HG03575 (cell line): ENCODE results near the gene PLPPR4.
"Not testable (repeated sequence)": the region's sequence is repeated elsewhere in the genome, so short reads cannot be mapped to it uniquely, and the experiment has no call there.

Source experiments
- ATAC-seq: cut with Tn5 transposase; IDR thresholded peaks from one replicate; pipeline ENCODE4 v1.9.1; 2021; ENCODE audit not compliant: unreplicated experiment, insufficient number of reproducible peaks, low FRiP score; ENCODE audit errors: extremely low read depth

PLPPR4 gene

DNA sequence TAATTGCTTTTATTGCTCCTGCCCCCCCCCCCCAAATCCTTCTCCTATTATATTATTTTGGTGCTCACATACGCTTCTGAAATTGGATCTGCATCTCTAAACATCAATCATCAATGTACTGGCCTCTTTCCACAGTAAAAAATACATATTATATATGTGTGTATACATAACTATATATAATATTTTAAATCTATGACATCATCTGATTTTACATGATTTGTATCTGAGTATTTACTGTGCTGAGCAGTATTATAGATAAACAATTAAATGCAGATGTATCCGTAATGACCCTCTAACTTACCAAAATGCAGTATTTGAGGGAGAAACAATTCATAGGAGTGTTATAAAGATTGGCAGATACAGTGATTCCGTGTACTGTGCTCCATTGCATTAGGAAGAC lies 832 bp downstream of the PLPPR4 start:
- no peak for ATAC-seq

DNA sequence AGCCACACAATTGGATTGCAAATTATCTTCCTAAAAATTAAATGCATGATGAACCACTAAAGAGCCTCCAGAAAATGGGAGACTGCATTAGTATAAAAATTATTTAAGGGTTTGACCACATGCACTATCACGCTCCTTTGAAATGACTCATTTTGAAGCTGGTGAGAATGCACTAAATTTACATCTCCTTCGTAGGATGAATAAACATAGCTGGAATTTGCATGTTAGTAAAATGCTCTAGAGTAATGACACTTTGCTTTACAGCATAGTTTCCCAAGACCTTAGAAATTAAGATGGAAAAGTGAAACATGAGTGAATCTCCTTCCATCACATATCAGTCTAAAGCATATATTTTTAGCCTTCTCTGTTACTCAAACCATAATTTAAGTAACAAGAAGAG lies 2.4 kb downstream of the PLPPR4 start:
- ATAC-seq, result no peak

DNA sequence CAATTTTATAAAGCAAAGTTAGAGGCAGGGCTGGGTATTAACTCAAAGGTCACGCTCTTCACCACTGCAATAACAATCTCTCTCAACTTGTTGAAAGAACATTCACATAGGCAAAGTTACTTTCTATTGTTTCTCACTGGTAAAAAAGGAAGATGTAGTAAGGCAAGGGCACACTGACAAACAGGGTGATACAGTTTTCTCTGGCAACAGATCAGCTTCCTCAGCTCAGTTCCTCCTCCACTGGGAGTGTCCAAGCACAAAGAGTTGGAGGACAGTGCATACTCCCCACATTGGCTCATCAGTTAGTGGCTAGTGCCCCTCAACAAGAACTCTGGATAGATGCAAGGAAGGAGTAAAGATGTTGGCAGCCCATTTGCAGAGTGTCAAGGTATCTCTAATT lies 3.7 kb downstream of the PLPPR4 start:
- ATAC-seq, result no peak

DNA sequence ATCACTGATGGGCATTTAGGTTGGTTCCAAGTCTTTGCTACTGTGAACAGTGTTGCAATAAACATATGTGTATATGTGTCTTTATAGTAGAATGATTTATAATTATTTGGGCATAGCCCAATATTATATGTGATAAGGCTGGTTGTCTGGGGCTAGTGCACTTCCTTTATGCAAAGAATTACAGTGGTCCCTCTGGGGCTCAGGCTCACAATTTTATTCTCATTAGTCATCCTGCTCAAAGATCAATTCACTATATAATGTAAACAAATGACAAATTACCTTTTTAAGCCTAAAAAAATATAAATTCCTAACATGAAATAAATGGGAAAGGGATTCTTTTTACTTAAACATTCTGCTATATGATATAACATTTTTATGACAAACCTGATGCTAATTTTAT lies 5.0 kb downstream of the PLPPR4 start:
- ATAC-seq, result no peak

DNA sequence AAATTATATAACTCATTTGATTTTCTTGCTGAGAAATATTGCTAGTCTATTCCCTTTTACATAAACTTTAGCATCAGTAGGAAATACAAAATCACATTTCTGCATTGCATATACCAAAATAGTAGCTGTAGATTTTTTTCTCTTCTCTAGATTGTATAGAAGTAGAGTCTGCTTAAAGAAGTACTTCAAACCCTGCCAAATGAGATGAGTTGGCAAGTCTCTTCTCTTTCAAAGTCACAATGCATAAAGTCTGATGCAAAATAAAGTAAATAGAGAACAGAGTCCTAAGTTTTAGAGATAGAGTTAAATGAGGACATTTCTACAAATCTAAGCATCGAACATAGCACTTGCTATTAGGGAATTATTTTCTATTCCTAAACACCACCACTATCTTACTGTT lies 6.4 kb downstream of the PLPPR4 start:
- ATAC-seq, result no peak

DNA sequence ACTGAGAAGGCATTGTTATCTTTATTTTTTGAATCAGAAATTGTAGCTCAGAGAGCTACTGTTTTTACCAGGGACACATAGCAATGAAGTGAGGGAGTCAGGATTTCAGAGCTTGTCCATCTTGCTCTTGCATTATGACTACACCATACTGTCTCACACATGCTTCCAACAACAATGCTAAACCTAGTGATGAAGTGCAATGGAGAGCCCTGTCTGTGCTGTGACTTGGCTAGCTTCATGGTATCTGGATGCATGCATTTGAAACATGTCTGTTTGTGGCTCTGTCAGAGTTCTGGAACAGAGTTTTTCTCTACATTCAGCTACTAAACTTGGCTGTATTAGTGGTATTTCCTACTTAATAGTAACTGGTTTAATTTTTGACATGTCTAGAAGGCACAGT lies 7.0 kb downstream of the PLPPR4 start:
- ATAC-seq, result no peak

DNA sequence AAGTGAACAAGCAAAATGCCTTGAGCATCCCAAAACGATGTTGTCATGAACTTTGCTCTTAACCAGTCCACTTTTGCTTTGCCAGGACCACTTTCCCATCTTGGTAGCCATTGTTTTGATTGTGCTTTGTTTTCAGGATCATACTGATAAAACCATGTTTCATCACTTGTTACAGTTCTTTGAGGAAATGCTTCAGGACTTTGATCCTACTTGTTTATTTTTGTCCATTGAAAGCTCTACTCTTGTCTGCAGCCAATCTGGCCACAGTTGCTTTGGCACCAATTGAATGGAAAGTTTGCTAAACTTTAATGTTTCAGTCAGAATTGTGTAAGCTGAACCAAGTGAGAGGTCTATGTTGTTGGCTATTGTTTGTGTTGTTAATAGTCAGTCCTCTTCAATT lies 12.8 kb downstream of the PLPPR4 start:
- ATAC-seq, result no peak

DNA sequence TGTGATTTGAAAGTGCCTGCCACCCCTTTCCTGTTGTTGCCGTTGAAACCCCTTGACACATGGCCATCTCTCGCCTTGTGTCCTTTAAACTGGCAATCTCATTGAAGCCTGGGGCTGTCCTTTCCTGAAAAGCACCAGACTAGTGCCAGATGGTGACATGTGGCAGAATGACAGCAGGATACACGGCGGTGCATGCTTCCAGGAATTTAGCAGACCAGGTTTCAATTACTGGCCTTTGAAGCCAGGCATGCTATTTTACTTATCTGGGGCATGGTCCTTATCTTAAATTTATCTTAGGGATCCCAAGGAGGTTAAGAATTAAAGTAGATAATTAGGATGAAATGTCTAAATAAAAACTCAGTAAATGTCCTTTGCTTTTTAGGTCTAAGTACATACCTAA lies 15.2 kb downstream of the PLPPR4 start:
- ATAC-seq, result no peak

DNA sequence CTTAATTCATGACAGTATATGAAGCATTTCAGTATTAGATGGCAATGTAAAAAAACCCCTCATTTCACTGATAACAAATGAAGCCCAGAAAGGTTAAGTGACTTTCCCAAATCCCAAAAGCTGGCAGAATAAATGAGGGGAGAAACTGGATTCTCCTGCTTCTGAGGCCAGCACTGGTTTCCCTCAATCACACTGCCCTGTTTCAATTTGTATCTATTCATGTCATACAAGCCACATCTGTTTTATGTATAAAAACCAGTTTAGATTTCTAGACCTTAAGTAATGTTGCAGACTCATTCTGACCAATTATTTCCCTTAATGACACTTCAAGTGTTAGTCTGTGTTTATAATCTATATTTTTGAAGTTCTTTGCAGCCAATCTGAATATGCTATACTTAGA lies 16.8 kb downstream of the PLPPR4 start:
- ATAC-seq, result no peak

DNA sequence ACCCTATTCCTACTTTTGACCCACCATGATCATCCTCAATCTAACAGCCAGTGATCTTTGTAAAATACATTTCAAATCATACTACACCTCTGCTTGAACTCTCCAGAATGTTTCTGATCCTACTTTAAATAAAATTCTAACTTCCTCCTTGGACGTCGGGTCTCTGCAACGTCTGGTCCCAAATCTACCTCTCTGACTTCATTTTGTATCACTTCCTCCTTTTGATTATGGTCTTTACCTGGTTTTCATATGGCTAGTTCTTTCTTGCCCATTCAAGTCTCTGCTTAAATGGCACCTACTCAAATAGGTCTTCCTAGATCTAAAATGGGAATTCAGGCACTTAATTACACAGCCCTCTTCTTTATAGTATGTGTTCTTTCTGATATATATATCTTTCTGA lies 18.2 kb downstream of the PLPPR4 start:
- ATAC-seq, result no peak

DNA sequence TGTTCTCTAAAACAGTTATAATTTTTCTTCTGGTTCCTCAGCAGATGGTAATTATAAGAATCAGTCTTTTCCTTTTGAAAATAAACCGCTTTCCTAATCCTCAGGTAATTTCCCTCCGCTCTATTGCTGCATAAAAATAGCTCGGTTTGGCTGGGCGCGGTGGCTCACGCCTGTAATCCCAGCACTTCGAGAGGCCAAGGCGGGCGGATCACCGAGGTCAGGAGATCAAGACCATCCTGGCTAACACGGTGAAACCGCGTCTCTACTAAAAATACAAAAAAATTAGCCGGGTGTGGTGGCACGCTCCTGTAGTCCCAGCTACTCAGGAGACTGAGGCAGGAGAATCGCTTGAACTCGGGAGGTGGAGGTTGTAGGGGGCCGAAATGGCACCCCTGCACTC lies 19.2 kb downstream of the PLPPR4 start:
- ATAC-seq, result not testable (repeated sequence)

DNA sequence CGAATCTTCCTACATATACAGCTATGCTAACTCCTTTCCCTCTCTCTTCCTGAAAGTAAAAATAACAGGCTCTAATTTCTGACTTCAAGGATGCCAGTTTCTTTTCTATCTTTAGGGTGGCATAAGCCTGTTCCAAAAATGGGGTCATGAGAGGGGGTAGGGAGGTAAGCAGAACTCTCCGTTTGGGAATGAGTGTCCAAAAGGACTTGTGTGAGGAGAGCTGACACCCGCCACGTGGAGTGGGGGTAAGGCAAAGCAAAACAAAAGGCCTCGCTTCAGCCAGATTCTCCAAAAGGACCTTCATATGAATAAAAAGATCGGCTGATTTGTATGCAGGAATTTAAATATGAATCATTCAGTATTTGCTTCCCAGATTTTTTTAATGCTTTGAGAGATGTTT lies 28.6 kb downstream of the PLPPR4 start:
- ATAC-seq, result no peak

DNA sequence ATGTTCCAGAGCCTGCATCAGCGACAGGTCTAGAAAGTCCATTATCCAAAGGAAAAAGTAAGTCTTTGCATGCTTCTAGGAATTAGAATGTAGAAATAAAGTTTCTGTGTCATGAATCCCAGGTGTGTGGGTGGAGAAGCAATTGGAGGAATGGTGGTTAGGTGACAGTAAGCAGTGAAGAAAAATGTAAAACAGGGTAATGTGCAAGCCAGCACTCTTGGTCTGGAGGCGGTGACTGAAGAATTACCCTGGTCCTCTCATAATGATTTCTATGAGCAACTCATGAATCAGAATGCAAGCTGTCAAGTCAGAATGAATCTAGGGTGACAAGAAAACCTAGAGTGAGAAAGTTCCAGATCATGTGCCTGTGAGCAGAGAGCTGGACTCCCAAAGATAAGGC lies 33.6 kb downstream of the PLPPR4 start:
- ATAC-seq, result no peak

DNA sequence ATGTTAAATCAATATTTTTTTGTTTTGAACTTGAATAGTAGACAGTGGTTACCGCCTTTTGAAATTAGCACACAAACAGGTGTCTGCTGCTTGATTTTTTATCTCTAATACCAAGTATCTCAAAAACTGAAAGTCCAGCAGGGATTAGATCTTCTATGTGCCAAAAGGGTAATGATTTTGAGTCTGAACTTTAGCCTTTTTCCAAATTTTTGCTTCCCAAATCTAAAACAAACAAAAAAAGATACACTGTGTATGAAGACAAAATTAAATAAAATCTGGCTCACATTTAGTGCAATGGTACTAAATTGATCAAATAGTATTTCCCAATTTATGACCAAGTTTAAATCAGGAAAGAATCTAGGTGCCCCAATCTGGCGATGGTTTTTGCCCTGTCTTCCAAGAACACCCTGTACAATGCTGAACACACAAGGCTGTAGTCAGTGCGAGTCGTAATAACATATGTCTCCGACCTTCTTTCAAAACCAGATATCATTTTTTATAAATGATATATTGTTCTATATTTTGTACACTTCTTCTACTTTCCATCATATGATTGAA lies 40.5 kb downstream of the PLPPR4 start:
- ATAC-seq, result no peak

DNA sequence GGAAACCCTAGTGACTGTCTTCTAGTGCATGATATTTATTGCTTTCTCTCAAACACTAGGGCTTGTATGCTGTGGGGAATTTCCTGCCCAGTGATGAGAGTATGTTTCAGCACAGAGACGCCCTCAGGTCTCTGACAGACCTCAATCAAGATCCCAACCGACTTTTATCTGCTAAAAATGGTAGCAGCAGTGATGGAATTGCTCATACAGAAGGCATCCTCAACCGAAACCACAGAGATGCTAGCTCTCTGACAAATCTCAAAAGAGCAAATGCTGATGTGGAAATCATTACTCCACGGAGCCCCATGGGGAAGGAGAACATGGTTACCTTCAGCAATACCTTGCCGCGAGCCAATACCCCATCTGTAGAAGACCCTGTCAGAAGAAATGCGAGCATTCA lies 41.3 kb downstream of the PLPPR4 start:
- no peak for ATAC-seq

DNA sequence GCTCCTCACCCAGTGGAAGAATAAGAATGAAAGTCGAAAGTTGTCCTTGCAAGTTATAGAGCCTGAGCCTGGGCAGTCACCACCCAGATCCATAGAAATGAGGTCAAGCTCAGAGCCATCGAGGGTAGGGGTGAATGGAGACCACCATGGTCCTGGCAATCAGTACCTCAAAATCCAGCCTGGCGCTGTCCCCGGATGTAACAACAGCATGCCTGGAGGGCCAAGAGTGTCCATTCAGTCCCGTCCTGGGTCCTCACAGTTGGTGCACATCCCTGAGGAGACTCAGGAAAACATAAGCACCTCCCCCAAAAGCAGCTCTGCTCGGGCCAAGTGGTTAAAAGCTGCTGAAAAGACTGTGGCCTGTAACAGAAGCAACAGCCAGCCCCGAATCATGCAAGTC lies 41.8 kb downstream of the PLPPR4 start:
- no peak for ATAC-seq

DNA sequence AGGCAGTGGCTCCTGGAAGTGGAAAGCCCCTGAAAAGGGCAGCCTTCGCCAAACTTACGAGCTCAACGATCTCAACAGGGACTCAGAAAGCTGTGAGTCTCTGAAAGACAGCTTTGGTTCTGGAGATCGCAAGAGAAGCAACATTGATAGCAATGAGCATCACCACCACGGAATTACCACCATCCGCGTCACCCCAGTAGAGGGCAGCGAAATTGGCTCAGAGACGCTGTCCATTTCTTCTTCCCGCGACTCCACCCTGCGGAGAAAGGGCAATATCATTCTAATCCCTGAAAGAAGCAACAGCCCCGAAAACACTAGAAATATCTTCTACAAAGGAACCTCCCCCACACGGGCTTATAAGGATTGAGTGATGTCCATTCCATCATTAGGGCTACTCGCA lies 42.4 kb downstream of the PLPPR4 start:
- ATAC-seq, result no peak

DNA sequence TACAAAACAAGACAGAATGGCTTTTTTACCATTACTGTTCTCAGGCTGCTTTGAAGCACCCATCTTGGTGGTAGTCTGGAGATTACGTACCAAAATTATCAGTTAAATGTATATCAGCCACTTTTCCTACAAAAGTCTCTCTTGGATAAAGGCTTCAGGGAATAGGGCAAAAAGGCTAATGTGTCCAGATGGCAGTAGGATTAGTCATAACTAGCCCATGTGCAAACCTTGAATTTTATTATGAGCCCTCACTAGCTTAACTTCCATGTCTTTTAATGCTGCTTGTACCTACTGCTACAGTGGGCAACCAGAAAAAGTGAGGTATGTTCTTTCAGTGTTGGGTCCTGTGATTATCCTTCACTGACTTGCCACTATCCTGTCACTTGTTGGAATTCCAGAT lies 51.0 kb downstream of the PLPPR4 start:
- no peak for ATAC-seq

DNA sequence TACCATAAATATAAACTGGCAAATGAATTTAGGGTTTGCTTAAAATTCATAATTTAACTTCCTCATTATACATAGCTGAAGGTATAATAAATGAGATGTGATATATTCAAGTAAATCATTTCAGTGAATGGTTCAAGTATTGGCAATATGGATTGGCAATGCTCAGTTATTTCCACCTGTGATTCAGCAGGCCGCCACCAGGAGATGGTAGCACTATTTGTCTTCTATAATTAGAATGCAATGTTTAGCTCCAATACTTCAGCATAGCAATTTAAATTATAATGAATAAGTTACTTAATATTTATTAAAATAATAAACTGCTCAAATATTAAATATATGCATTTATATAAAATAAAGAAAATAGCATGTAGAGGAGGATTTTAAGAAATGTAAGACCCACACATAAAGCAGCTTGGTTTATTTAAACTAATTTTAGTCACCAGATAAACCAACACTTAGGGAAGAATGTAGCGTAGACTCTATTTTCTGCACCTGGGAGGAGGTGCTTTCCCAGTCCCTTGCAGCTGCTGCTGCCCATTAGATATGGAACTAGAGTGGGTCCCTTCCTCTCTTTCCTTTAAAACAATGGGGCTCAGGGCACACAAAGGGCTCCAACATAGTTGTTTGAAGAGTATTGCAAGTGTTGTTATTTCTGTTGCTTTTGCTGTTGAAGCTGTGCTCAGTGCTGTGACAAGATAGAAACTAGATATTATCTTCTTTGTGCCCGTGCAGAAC lies 62.1 kb downstream of the PLPPR4 start:
- no peak for ATAC-seq

DNA sequence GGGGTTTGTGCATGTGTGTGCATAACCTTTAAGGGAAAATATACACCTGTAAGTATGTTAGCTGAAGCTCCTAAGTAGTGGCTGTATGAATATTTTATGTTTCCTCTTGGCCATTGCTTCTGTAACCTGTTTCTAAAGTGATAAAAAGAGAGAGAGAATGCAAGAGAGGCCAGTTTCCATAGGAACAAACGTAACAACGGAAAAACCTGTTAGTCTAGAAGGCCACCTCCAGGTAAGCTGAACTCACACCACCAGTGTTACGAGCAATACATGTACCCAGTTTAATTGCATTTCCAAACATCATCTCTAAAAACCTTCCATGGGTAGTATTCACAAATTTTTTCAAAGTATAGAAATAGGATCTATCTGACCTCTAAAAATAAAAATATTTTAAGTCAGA lies 63.1 kb downstream of the PLPPR4 start:
- no peak for ATAC-seq

DNA sequence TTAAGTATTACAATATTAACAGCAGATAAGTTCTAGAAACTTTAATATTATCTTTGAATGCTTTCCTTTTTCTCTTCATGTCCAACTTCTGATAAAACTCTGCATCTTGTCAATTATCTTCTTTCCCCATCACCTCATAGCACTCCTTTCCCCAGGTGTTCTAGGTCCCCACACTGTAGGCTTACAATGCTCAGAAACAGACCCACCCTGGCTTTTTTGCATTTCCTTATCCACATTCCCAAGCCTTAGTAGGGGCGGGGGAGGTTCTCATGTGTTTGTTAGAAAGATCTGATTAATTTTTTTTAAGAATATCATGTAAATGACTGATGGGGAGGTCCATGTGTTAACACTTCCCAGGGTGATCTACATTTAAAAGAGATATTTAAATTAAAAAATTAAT lies 63.9 kb downstream of the PLPPR4 start:
- ATAC-seq, result no peak
